Osteoblast (primary cell): ENCODE results near the gene ATG4D. TPM values are rescaled to one million over a fixed set of nuclear protein-coding genes. Genes with fewer than 3 reads are reported as not detected.
"Not testable (repeated sequence)": the region's sequence is repeated elsewhere in the genome, so short reads cannot be mapped to it uniquely, and the experiment has no call there.

Experiments used
- DNase-seq: peaks from one replicate; pipeline ENCODE4 v3.0.0; 2011; ENCODE audit warnings: low spot score, mixed read lengths; ENCODE audit not compliant: insufficient read length; ENCODE audit errors: missing footprints
- H2AFZ ChIP-seq: 2 replicates; pipeline ENCODE4 v1.6.0; 2011; ENCODE audit warnings: mild to moderate bottlenecking, low read length
- H3K27ac ChIP-seq: 2 replicates; pipeline ENCODE4 v1.5.1; 2011; ENCODE audit warnings: mild to moderate bottlenecking, low read depth, low read length, moderate library complexity
- H3K27me3 ChIP-seq: 2 replicates; pipeline ENCODE4 v1.6.0; 2012; ENCODE audit warnings: mild to moderate bottlenecking, control low read depth, inconsistent platforms, low read length, moderate library complexity; ENCODE audit not compliant: insufficient read depth
- H3K36me3 ChIP-seq: 2 replicates; pipeline ENCODE4 v1.5.1; 2011; ENCODE audit warnings: mild to moderate bottlenecking, low read length, control low read depth, moderate library complexity; ENCODE audit not compliant: insufficient read depth
- H3K4me1 ChIP-seq: 2 replicates; pipeline ENCODE4 v1.5.1; 2011; ENCODE audit warnings: mild to moderate bottlenecking, low read length, control low read depth, moderate library complexity; ENCODE audit not compliant: insufficient read depth
- H3K4me2 ChIP-seq: 2 replicates; pipeline ENCODE4 v1.6.0; 2011; ENCODE audit warnings: mild to moderate bottlenecking, low read length; ENCODE audit not compliant: insufficient read depth
- H3K4me3 ChIP-seq: fragments of 200-600 bp; sonication (generic); 3 replicates; pipeline ENCODE4 v1.5.1; 2012; ENCODE audit warnings: mild to moderate bottlenecking, low read length, inconsistent platforms; ENCODE audit not compliant: insufficient read depth
- H3K79me2 ChIP-seq: 2 replicates; pipeline ENCODE4 v1.6.0; 2012; ENCODE audit warnings: mild to moderate bottlenecking, low read length, control low read depth, inconsistent platforms; ENCODE audit not compliant: insufficient read depth
- H3K9me3 ChIP-seq: 2 replicates; pipeline ENCODE4 v1.5.1; 2011; ENCODE audit warnings: low read depth, low read length, control low read depth
- H4K20me1 ChIP-seq: 2 replicates; pipeline ENCODE4 v1.6.0; 2012; ENCODE audit warnings: mild to moderate bottlenecking, low read length, control low read depth; ENCODE audit not compliant: insufficient read depth
- CTCF ChIP-seq: IDR thresholded peaks from 2 replicates; pipeline ENCODE4 v1.5.1; 2011; ENCODE audit warnings: mild to moderate bottlenecking, low read depth, low read length, moderate library complexity; ENCODE audit errors: extremely low read depth
- total RNA-seq: library from RNA; depleted of rRNA; stranded (reverse); fragments of >200 nt; gene quantifications from 2 replicates; pipeline ENCODE4 v1.2.3, GENCODE V29; 2012

The ATG4D gene
- total RNA-seq, 1 donor, result 11.6 TPM

GRCh38 chr19:10535613-10536012 lies 8.1 kb upstream of the ATG4D start:
- no peak for DNase-seq
- no peak for TF ChIP-seq CTCF
- no peak overlapping the region for H2AFZ ChIP-seq

GRCh38 chr19:10537668-10538067 lies 6.0 kb upstream of the ATG4D start:
- no peaks in the 10 kb centered on the region for H4K20me1 ChIP-seq
- peaks cover 12% of the 10 kb centered on the region for H3K27me3 ChIP-seq
- no peak overlapping the region for H3K4me2 ChIP-seq
- H3K4me1 ChIP-seq, result peaks cover 4% of the 10 kb centered on the region
- no peaks in the 10 kb centered on the region for H3K36me3 ChIP-seq
- no peaks in the 10 kb centered on the region for H3K79me2 ChIP-seq
- DNase-seq, result no peak
- H3K9me3 ChIP-seq, result no peaks in the 10 kb centered on the region
- H3K4me3 ChIP-seq, result no peak overlapping the region
- no peak overlapping the region for H3K27ac ChIP-seq
- no peak for TF ChIP-seq CTCF
- no peak overlapping the region for H2AFZ ChIP-seq

More at GRCh38 chr19:10535613-10536012, 8.1 kb upstream of the ATG4D start:
- Histone ChIP-seq H3K27me3 (peaks cover 12% of the 10 kb centered on the region), H4K20me1 (no peaks in the 10 kb centered on the region), H3K79me2 (no peaks in the 10 kb centered on the region), H3K27ac (no peak overlapping the region), H3K9me3 (no peaks in the 10 kb centered on the region), H3K4me1 (peaks cover 4% of the 10 kb centered on the region), H3K4me2 (no peak overlapping the region), H3K4me3 (no peak overlapping the region), H3K36me3 (no peaks in the 10 kb centered on the region)

GRCh38 chr19:10538204-10538983 lies 5.3 kb upstream of the ATG4D start:
- peaks cover 4% of the 10 kb centered on the region for H3K4me1 ChIP-seq
- no peak overlapping the region for H2AFZ ChIP-seq
- DNase-seq, result peak; percentile 45
- H3K36me3 ChIP-seq, result no peaks in the 10 kb centered on the region
- H3K4me2 ChIP-seq, result no peak overlapping the region
- H3K79me2 ChIP-seq, result no peaks in the 10 kb centered on the region
- TF ChIP-seq CTCF, result no peak
- H4K20me1 ChIP-seq, result no peaks in the 10 kb centered on the region
- H3K9me3 ChIP-seq, result no peaks in the 10 kb centered on the region
- no peak overlapping the region for H3K4me3 ChIP-seq
- H3K27me3 ChIP-seq, result peaks cover 12% of the 10 kb centered on the region
- no peak overlapping the region for H3K27ac ChIP-seq

- not testable (repeated sequence) for H3K27ac ChIP-seq, H3K4me2 ChIP-seq, H3K4me3 ChIP-seq, H2AFZ ChIP-seq, H3K9me3 ChIP-seq, H3K79me2 ChIP-seq, H3K36me3 ChIP-seq, H4K20me1 ChIP-seq, DNase-seq, H3K4me1 ChIP-seq
- peaks cover 12% of the 10 kb centered on the region for H3K27me3 ChIP-seq
These were observed 4.7 kb upstream of the ATG4D start for GRCh38 chr19:10539016-10539415.
